GM18861 (cell line): Measurements from ENCODE around the gene PSMA7.
"Not testable (repeated sequence)": the region's sequence is repeated elsewhere in the genome, so short reads cannot be mapped to it uniquely, and the experiment has no call there.

Experiments used
- ATAC-seq: cut with Tn5 transposase; IDR thresholded peaks from one replicate; pipeline ENCODE4 v1.9.1; 2021; ENCODE audit not compliant: unreplicated experiment

The PSMA7 gene

GRCh38 chr20:62156254-62156556 is 13.0 kb upstream of the PSMA7 start:
- no peak for ATAC-seq

- no peak for ATAC-seq
Observed at GRCh38 chr20:62155428-62156253, 12.4 kb upstream of the PSMA7 start.

DNA sequence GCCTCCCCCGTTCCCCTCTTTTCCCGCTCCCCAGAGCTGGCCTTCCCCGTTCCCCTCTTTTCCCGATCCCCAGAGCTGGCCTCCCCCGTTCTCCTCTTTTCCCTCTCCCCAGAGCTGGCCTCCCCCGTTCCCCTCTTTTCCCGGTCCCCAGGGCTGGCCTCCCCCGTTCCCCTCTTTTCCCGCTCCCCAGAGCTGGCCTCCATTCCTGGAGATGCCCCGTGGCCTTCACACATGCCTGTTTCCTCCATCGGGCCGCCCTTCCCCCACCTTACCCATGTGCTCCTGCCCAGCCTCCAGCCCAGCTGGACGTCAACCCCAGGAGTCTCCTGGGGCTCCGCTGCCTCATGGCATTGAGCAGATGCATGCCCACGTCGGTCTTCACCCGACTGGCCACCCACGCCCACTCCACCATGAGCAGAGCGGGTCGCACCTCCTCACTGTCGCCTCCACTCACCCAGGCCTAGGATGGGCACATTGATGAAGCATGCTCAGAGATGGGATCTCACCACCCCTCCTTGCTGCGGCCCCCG is 8.7 kb upstream of the PSMA7 start:
- ATAC-seq = no peak

GRCh38 chr20:62151225-62151624 is 8.0 kb upstream of the PSMA7 start:
- no peak for ATAC-seq

DNA sequence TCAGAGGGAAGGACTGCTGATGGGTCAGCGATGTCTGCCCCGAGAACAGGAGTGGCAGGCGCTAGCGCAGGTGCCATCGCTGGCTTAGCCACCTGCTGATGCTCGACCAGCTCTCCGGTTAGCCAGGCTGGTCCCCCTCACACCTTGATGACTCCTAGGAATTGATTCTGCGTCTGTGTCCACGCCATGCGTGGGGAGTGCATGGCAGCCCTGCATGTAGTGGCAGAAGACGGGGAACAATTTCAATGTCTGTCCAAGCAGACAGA is 7.0 kb upstream of the PSMA7 start:
- ATAC-seq = no peak

- ATAC-seq = no peak
Observed at GRCh38 chr20:62149532-62150309, 6.5 kb upstream of the PSMA7 start.

- ATAC-seq = no peak
Observed at GRCh38 chr20:62148908-62149314, 5.7 kb upstream of the PSMA7 start.

- ATAC-seq = not testable (repeated sequence)
Observed at GRCh38 chr20:62148383-62148782, 5.2 kb upstream of the PSMA7 start.

DNA sequence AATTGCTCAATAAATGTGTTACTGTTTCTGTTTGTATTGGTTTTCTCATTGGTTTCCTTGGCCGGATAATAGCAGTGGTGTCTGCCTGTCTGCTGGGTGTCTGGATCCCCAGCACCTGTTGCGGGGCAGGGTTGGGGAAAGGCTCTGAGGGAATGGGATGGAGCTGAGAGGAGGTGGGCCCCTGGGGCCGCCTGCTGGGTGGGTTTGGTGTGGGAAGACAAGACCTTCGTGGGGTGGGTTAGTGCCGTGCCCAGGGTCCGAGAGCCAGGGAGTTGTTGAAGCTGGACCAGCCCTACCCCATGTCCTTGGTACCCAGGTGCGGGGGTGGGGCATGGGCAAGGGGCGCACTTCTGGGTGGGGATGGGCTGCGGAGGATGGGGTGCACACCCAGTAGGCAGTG is 4.3 kb upstream of the PSMA7 start:
- ATAC-seq = no peak

DNA sequence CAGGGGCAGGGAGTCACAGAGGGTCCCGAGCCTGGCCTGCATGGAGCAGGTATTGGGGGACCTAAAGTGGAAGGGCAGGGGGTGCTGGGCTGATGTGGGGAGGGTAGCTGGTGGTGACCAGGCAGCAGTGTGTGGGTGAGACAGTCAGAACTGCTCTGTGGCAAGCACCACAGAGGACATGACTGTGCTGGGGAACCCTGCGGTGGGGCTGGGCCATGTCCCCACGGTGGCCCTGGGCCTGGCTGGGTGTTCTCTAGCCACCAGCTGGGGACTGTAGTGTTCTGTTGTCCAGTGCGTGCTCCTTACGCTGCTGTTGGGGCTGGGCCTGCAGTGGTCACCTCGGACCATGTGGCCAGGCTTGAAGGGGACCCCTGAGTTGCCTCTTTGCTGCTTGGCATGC is 3.9 kb upstream of the PSMA7 start:
- no peak for ATAC-seq

- ATAC-seq = no peak
Observed at GRCh38 chr20:62146019-62146755, 3.0 kb upstream of the PSMA7 start.

GRCh38 chr20:62145688-62146018 is 2.5 kb upstream of the PSMA7 start:
- ATAC-seq = no peak

GRCh38 chr20:62143957-62144825 is 997 bp upstream of the PSMA7 start:
- ATAC-seq = no peak

DNA sequence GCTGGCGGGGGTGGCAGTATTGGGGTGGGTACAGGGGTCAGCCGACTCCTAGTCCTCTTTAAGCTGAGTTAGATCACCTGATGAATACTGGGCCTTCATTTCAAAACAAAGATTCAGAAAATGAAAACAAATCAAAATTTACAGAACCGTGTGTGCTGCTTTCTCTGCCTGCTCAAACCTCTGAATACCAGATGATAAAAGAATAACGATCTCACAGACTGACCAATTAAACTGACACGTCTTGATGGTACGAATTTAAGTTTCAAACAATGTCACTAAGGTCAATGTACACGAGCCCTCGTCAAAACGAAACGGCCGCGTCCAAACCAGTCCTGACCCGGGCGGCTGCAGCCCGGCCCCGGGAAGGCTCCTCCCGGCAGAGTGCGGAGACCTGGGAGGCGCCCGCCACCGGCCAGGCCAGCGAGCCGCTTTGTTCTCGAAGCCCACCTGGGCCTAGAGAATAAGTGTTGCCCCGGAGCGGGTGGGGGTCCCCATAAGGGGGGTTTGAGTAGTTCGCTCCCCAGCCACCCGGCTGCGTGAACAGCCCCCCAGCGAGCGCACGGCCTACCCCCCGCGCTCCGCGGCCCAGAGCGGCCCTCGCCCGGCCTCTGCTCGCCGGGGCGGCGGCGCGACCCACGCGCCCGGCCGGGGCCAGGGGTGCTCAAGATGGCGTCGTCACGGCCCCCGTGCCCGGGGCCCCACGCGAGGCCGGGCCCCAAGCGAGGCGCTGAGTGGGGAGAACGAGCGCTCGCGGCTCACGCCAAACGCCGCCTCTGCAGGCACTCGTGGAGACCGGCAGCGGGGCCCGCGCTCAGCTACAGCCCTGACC is 728 bp downstream of the PSMA7 start:
- ATAC-seq = peak; percentile 9

DNA sequence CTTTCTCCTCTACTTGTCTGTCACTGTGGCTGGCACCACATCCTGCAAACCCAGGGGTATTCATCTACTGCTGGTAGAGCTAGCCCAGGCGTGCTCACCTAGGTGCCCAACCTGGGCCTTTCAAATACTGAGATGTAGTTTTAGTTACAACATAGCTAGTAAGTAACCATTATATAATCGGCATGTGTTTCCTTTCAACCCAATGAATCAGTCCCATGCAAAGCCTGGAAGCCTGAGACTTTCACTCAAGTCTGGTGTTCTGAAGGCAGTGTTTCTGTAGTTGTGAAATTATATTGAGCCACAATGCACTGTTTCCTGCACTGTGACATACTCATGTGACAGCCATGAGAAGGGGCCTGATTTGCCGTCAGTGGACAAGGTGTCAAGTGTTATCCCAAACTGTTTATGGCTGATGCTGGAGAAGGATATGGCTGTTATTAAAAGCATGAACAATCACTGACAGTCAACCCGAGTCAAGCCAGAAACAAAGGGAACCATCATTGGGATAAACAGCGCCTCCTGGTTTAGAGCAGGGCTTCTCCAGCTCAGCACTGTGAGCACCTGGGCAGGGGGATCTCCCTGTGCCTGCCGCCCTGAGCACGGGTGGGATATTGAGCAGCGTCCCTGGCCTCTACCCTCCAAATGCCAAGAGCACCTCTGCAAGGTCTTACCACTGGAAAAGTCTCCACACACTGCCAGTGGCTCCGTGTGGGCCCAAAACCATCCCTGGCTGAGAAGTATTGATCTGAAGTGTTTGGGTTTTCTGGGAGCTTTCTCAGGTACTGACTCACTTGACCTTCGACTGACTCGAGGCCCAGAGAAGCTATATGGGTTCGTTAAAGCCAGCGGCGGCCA is 1.6 kb downstream of the PSMA7 start:
- no peak for ATAC-seq

DNA sequence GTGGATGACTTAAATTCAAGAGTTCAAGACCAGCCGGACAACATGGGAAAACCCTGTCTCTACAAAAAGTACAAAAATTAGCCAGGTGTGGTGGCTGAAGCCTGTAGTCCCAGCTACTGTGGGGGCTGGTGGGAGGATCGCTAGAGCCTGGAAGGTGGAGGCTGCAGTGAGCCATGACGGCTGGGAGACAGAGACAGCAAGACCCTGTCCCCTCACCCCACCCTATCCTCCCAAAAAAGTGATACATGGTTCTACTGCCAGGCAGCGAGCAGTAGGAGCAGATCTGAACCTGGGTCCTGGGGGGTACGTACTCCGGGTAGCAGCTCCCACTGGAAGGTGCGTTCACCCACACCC is 2.2 kb downstream of the PSMA7 start:
- no peak for ATAC-seq

DNA sequence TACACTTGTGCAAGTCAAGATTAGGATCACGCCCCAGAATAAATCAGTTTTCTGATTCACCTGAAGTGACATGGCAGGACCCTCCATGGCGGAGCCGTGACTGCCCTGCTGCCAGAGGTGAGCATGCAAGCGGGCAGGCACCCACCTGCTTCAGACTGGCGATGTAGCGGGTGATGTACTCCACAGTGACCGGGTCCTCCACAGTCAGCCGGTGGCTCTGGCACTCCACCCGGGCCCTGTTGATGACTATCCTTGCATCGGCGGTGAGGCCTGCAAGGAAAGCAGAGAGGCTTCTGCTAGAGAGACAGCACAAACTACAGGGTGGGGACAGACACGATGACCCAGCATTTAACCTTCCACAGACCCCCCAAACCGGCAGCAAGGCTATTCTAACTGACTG is 3.6 kb downstream of the PSMA7 start:
- ATAC-seq = no peak

DNA sequence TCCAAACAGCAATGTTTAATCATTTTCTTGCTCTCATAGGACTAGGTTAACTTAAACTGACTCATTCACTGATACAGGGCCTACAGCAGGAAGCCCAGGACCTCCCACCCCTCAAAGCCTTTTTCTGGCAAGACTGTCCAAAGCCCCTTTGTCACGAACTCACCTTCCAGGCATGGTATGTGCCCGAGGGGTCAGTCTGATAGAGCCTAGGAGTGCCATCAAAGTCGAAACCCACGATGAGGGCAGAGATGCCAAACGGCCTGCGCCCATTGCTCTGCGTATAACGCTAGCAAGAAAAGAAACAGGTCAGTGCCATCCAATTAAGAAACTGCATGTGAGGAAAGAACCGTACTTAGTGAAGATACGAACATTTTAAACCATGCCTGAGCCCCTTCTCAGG is 4.3 kb downstream of the PSMA7 start:
- no peak for ATAC-seq

DNA sequence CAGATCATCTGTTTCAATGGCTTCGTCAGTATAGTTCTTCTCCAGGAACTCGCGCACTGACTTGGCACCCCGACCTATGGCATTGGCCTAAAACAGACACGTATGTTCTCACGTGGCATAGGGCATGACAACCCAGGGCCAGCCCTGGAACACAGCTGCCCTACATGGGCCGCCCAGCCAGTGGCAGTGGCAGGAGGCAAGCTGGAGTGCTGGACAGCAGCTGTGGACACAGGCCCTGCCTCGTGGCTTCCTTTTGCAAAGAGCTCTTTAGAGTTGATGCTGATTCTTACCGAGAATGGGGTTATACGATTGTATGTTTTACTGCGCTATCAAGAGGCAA is 5.0 kb downstream of the PSMA7 start:
- ATAC-seq = no peak
